Measurements from ENCODE around the gene MIDN.

The MIDN gene

GRCh38 chr19:1281569-1282287 is 33.3 kb downstream of the MIDN start:
- no CpG with 5 or more reads among the region's 15 CpGs for WGBS (ENCODE audit: extremely low coverage, insufficient coverage, low lambda C conversion rate)
- Histone ChIP-seq H3K36me3 (ENCODE audit: control insufficient read depth, insufficient read depth, low read length) (peaks cover 3% of the 10 kb centered on the region), H2AK5ac (ENCODE audit: low read length) (no peak overlapping the region), H3K4me1 (ENCODE audit: control insufficient read depth, low read depth, low read length) (no peaks in the 10 kb centered on the region), H3K18ac (ENCODE audit: low read length) (no peak overlapping the region), H3K4ac (ENCODE audit: low read depth, low read length) (no peak overlapping the region), H3K56ac (ENCODE audit: low read length) (no peak overlapping the region), H3K4me2 (ENCODE audit: low read length) (no peak overlapping the region), H2BK120ac (ENCODE audit: low read depth, low read length) (no peak overlapping the region), H3K27me3 (ENCODE audit: insufficient read depth, low read length, poor library complexity) (no peaks in the 10 kb centered on the region), H4K5ac (ENCODE audit: low read length) (no peak overlapping the region), H3K79me2 (ENCODE audit: control insufficient read depth, insufficient read depth, low read length) (peaks cover 1% of the 10 kb centered on the region), H3K23ac (ENCODE audit: low read length) (no peak overlapping the region), H2BK5ac (ENCODE audit: low read length) (no peak overlapping the region), H2BK15ac (replicated peaks; ENCODE audit: low read depth) (no peak overlapping the region), H3K79me1 (ENCODE audit: low read length) (peaks cover 2% of the 10 kb centered on the region), H3K27ac (ENCODE audit: low read depth, low read length) (no peak overlapping the region), H3K9ac (ENCODE audit: low read length) (no peak overlapping the region), H4K8ac (ENCODE audit: low read depth, low read length) (no peak overlapping the region), H3K4me3 (ENCODE audit: low read length) (no peak overlapping the region)
- DNase-seq: no peak

GRCh38 chr19:1282588-1283206 is 34.3 kb downstream of the MIDN start:
- Histone ChIP-seq H3K18ac (ENCODE audit: low read length) (no peak overlapping the region), H4K5ac (ENCODE audit: low read length) (no peak overlapping the region), H3K27me3 (ENCODE audit: insufficient read depth, low read length, poor library complexity) (no peaks in the 10 kb centered on the region), H4K8ac (ENCODE audit: low read depth, low read length) (no peak overlapping the region), H3K79me1 (ENCODE audit: low read length) (no peaks in the 10 kb centered on the region), H3K56ac (ENCODE audit: low read length) (no peak overlapping the region), H3K4ac (ENCODE audit: low read depth, low read length) (no peak overlapping the region), H3K4me2 (ENCODE audit: low read length) (no peak overlapping the region), H2BK5ac (ENCODE audit: low read length) (no peak overlapping the region), H3K23ac (ENCODE audit: low read length) (no peak overlapping the region), H2BK120ac (ENCODE audit: low read depth, low read length) (no peak overlapping the region), H3K4me3 (ENCODE audit: low read length) (no peak overlapping the region), H2AK5ac (ENCODE audit: low read length) (no peak overlapping the region), H3K9ac (ENCODE audit: low read length) (no peak overlapping the region), H3K4me1 (ENCODE audit: control insufficient read depth, low read depth, low read length) (no peaks in the 10 kb centered on the region), H2BK15ac (replicated peaks; ENCODE audit: low read depth) (no peak overlapping the region), H3K36me3 (ENCODE audit: control insufficient read depth, insufficient read depth, low read length) (peaks cover 3% of the 10 kb centered on the region), H3K27ac (ENCODE audit: low read depth, low read length) (no peak overlapping the region), H3K79me2 (ENCODE audit: control insufficient read depth, insufficient read depth, low read length) (no peaks in the 10 kb centered on the region)
- WGBS (ENCODE audit: extremely low coverage, insufficient coverage, low lambda C conversion rate): no CpG with 5 or more reads among the region's 18 CpGs
- no peak for DNase-seq

GRCh38 chr19:1283207-1283916 is 35.0 kb downstream of the MIDN start:
- no peak overlapping the region for H2BK5ac ChIP-seq (ENCODE audit: low read length)
- no peak overlapping the region for H3K9ac ChIP-seq (ENCODE audit: low read length)
- no peak overlapping the region for H3K23ac ChIP-seq (ENCODE audit: low read length)
- no peaks in the 10 kb centered on the region for H3K79me1 ChIP-seq (ENCODE audit: low read length)
- H3K79me2 ChIP-seq (ENCODE audit: control insufficient read depth, insufficient read depth, low read length): no peaks in the 10 kb centered on the region
- H3K27ac ChIP-seq (ENCODE audit: low read depth, low read length): no peak overlapping the region
- H3K4me1 ChIP-seq (ENCODE audit: control insufficient read depth, low read depth, low read length): no peaks in the 10 kb centered on the region
- no peak overlapping the region for H3K56ac ChIP-seq (ENCODE audit: low read length)
- no peak overlapping the region for H4K5ac ChIP-seq (ENCODE audit: low read length)
- WGBS (ENCODE audit: extremely low coverage, insufficient coverage, low lambda C conversion rate): no CpG with 5 or more reads among the region's 29 CpGs
- H2BK15ac ChIP-seq (replicated peaks; ENCODE audit: low read depth): no peak overlapping the region
- no peak overlapping the region for H3K4me2 ChIP-seq (ENCODE audit: low read length)
- H3K4ac ChIP-seq (ENCODE audit: low read depth, low read length): no peak overlapping the region
- H4K8ac ChIP-seq (ENCODE audit: low read depth, low read length): no peak overlapping the region
- H2AK5ac ChIP-seq (ENCODE audit: low read length): no peak overlapping the region
- H2BK120ac ChIP-seq (ENCODE audit: low read depth, low read length): no peak overlapping the region
- no peak overlapping the region for H3K18ac ChIP-seq (ENCODE audit: low read length)
- H3K36me3 ChIP-seq (ENCODE audit: control insufficient read depth, insufficient read depth, low read length): peaks cover 3% of the 10 kb centered on the region
- H3K27me3 ChIP-seq (ENCODE audit: insufficient read depth, low read length, poor library complexity): no peaks in the 10 kb centered on the region
- DNase-seq: no peak
- H3K4me3 ChIP-seq (ENCODE audit: low read length): no peak overlapping the region

GRCh38 chr19:1283917-1284292 is 35.5 kb downstream of the MIDN start:
- no peak for DNase-seq
- H2BK120ac ChIP-seq (ENCODE audit: low read depth, low read length): no peak overlapping the region
- no CpG with 5 or more reads among the region's 12 CpGs for WGBS (ENCODE audit: extremely low coverage, insufficient coverage, low lambda C conversion rate)
- no peak overlapping the region for H4K8ac ChIP-seq (ENCODE audit: low read depth, low read length)
- H3K9ac ChIP-seq (ENCODE audit: low read length): no peak overlapping the region
- no peak overlapping the region for H3K56ac ChIP-seq (ENCODE audit: low read length)
- H3K4ac ChIP-seq (ENCODE audit: low read depth, low read length): no peak overlapping the region
- no peak overlapping the region for H3K4me3 ChIP-seq (ENCODE audit: low read length)
- H3K23ac ChIP-seq (ENCODE audit: low read length): no peak overlapping the region
- no peaks in the 10 kb centered on the region for H3K79me1 ChIP-seq (ENCODE audit: low read length)
- H2AK5ac ChIP-seq (ENCODE audit: low read length): no peak overlapping the region
- no peak overlapping the region for H3K18ac ChIP-seq (ENCODE audit: low read length)
- H2BK5ac ChIP-seq (ENCODE audit: low read length): no peak overlapping the region
- no peaks in the 10 kb centered on the region for H3K4me1 ChIP-seq (ENCODE audit: control insufficient read depth, low read depth, low read length)
- H3K36me3 ChIP-seq (ENCODE audit: control insufficient read depth, insufficient read depth, low read length): peaks cover 2% of the 10 kb centered on the region
- no peak overlapping the region for H2BK15ac ChIP-seq (replicated peaks; ENCODE audit: low read depth)
- H4K5ac ChIP-seq (ENCODE audit: low read length): no peak overlapping the region
- no peaks in the 10 kb centered on the region for H3K79me2 ChIP-seq (ENCODE audit: control insufficient read depth, insufficient read depth, low read length)
- no peak overlapping the region for H3K4me2 ChIP-seq (ENCODE audit: low read length)
- no peaks in the 10 kb centered on the region for H3K27me3 ChIP-seq (ENCODE audit: insufficient read depth, low read length, poor library complexity)
- H3K27ac ChIP-seq (ENCODE audit: low read depth, low read length): no peak overlapping the region

- Histone ChIP-seq H3K4me3 (ENCODE audit: low read length) (no peak overlapping the region), H3K56ac (ENCODE audit: low read length) (no peak overlapping the region), H3K36me3 (ENCODE audit: control insufficient read depth, insufficient read depth, low read length) (no peaks in the 10 kb centered on the region), H2BK5ac (ENCODE audit: low read length) (no peak overlapping the region), H3K4ac (ENCODE audit: low read depth, low read length) (no peak overlapping the region), H3K9ac (ENCODE audit: low read length) (no peak overlapping the region), H2BK120ac (ENCODE audit: low read depth, low read length) (no peak overlapping the region), H2BK15ac (replicated peaks; ENCODE audit: low read depth) (no peak overlapping the region), H4K5ac (ENCODE audit: low read length) (no peak overlapping the region), H3K27me3 (ENCODE audit: insufficient read depth, low read length, poor library complexity) (no peaks in the 10 kb centered on the region), H3K4me1 (ENCODE audit: control insufficient read depth, low read depth, low read length) (no peaks in the 10 kb centered on the region), H3K79me1 (ENCODE audit: low read length) (no peaks in the 10 kb centered on the region), H3K4me2 (ENCODE audit: low read length) (no peak overlapping the region), H3K23ac (ENCODE audit: low read length) (no peak overlapping the region), H2AK5ac (ENCODE audit: low read length) (no peak overlapping the region), H3K18ac (ENCODE audit: low read length) (no peak overlapping the region), H3K79me2 (ENCODE audit: control insufficient read depth, insufficient read depth, low read length) (no peaks in the 10 kb centered on the region), H4K8ac (ENCODE audit: low read depth, low read length) (no peak overlapping the region), H3K27ac (ENCODE audit: low read depth, low read length) (no peak overlapping the region)
- DNase-seq: no peak
- no CpG with 5 or more reads among the region's 20 CpGs for WGBS (ENCODE audit: extremely low coverage, insufficient coverage, low lambda C conversion rate)
Measured at GRCh38 chr19:1284293-1284978, 36.1 kb downstream of the MIDN start.

All from mesendoderm (in vitro differentiated cells).